HG02798 (cell line): ENCODE measurements around the gene PTTG1.
A peak's percentile ranks its signal among the peaks of the same experiment; 100 is the strongest.

Experiments used
- ATAC-seq: cut with Tn5 transposase; IDR thresholded peaks from one replicate; pipeline ENCODE4 v1.9.1; 2021; ENCODE audit warnings: mild to moderate bottlenecking; ENCODE audit not compliant: unreplicated experiment, poor library complexity

Gene PTTG1

DNA sequence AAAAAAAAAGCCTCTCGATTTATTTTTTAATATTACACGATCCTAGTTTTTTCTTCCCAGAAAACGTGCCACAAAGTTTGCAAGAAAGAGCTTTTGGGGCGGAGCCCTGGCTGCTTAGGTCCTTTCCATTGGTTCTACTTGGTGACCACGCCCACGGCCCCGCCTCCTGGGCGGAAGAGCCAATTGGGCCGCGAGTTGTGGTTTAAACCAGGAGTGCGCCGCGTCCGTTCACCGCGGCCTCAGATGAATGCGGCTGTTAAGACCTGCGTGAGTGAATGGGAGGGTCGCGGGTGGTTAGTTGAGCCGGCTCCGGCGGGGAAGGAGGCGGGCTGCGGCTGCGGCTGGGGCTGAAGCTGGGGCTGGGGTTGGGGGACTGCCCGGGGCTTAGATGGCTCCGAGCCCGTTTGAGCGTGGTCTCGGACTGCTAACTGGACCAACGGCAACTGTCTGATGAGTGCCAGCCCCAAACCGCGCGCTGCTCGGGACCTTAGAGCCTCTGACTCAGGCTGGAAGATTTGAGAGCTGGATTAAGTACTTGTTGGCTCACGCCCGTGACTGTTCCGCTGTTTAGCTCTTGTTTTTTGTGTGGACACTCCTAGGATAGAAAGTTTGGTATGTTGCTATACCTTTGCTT, at the start of gene PTTG1:
PTTG1 (plus strand) TSS at position 231 of the 634 bp plus-strand sequence. CDS start 458 bp downstream, outside the sequence.
- peak; percentile 74 for ATAC-seq

DNA sequence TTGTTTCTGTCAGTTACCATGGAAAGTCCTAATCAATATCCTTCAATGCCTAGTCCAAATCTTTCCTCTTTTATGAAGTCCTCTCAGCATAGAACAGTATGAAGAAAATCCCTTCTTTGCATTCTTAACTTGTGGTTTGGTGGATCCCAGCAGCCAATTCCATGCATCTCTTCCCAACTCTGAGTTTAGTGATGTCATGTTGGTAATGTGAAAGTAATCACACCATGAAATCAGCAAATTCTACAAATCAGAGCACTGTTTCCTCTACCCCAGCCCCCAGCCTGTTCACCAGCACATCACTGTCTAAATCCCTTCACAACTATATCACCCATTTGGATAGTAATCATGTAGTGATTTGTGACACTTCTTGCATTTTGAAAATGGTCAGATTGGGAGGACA, 46.5 kb upstream of the PTTG1 start:
- ATAC-seq = no peak

DNA sequence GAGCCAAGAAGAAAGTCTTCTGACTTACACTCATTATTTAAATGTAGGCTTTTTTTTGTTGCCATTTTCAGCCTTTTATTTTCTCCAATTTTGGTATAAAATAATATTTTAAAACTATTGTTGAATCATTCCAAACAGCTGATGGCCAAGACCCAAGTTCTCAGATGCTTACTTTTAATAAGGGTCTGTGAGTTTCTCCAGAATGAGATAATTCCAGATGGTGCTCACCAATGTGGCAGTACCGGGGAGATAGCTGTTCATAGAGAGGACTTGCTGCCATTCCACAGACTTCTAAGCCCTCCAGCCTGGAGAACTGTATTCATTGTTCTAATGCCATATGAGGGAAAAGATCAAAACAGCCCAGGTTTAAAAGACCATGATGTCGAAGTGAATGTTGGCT, 46.0 kb upstream of the PTTG1 start:
- ATAC-seq = no peak

DNA sequence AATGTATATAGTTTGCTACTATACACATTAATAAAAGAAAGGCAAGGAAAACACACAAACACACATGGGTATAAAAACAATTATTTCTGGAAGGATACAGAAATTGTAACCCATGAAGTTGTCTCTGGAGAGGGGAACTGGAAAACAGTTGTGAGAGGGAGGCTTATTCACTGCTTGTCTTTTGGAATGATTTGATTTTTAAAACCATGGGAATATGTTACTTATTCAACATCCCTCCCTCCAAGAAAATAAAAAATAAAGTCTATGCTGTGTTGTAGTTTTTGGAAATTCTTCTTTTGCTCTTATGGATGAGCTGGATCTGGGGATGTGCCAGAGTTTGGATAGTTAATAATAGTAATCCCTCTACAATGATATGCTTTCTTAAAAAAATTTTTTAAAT, 45.2 kb upstream of the PTTG1 start:
- no peak for ATAC-seq

DNA sequence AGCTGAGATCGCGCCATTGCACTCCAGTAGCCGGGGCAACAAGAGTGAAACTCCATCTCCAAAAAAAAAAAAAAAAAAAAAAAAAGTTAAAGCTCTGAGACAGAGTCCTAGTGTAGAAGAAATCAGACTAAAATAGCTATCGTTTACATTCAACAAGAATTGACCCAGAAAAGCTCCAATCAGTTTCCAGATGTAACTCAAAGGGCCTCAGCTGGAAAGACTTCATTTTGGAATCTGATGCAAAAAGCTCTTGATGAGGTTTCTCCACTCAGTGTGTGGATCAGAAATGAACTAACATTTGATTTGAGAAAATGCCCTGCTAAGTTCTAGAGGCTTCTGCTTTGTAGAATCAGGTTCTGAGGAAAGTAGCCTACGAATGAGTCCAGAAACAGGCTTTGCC, 44.0 kb upstream of the PTTG1 start:
- ATAC-seq = no peak

DNA sequence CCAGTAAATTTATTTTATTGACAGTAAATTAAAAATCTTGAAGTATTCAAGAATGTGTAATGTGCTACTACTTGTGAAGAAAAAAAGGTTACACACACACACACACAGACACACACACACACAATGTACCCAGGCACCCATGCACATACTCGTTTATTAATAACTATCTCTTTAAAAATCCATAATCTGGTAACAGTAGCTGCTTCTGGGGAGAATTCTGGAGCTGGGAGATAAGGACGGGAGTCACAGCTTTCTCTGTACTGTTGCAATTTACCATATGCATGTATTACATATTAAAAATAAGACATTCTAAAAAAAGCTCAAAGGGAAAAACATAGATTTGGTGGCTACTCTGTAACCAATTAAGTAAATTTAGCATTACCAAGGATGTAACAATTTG, 43.3 kb upstream of the PTTG1 start:
- ATAC-seq = no peak

DNA sequence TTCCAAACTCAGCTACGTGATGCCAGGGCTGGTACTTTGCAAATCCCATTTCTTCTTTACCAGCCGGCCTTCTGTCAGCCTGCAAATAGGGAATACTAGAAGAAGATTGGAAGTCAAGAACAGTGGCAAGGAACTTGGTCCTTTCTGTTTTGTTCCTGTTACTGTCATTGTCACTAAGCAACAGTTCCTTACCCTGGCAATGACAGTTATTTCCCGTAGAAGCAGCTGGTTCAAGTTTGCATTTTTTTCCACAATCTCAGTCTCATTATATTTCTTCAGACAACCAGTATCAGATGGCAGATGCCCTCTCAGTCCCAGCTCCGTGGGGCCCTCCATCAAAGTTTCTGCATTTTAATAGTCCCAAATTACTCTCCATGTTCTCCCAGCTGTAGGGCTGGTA, 42.1 kb upstream of the PTTG1 start:
- ATAC-seq = no peak

DNA sequence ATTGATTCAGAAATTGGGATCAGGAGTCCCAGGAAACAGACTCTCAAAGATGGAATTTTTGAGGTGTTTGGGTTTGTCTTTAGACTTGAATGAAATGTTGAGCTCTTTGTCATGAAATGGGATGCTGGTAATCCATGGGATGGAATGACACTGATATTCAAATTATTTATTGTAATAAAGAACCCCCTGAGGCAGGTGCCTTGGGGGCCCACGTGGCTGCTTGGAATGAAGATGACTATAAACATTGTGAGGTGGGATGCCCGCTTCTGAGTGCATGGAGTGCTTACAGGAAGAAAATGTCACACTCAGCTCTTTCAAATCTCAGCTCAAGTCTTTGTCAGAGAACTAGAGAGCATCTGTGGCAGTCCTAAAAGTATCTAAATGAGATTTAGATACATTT, 41.6 kb upstream of the PTTG1 start:
- no peak for ATAC-seq

DNA sequence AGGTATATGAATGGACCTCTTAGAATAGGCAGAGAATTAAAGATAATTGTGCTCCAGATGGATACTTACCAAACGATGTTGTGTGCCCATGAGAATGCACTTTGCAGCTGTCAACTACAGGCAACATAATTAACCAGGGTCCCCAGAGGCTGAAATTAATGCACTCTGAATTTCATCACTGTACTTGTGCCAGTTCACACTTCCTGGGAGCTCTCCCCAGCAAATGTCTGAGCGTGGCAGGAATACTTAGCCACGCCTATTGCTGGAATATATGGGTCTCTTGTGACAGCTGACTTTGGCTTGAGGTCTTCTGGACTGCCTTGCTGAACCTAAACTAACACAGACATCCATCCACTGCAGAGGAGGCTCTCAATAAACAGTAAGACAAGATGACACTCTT, 39.3 kb upstream of the PTTG1 start:
- ATAC-seq = no peak

DNA sequence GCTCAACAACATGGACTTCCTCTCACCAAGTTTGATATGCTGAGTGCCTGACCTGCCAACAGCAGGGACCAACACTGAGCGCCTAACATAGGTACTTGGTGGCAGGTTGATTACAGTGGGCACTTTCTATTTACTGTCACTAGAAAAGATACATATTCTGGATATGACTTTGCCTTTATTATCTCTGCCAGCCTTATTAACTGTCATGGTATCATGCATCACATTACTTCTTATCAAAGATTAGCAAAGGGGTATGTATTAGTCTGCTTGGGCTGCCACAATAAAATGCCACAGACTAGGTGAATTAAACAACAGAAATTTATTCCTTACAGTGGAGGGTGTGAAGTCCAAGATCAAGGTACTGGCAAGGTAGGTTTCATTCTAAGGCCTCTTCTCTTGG, 37.0 kb upstream of the PTTG1 start:
- ATAC-seq = no peak

DNA sequence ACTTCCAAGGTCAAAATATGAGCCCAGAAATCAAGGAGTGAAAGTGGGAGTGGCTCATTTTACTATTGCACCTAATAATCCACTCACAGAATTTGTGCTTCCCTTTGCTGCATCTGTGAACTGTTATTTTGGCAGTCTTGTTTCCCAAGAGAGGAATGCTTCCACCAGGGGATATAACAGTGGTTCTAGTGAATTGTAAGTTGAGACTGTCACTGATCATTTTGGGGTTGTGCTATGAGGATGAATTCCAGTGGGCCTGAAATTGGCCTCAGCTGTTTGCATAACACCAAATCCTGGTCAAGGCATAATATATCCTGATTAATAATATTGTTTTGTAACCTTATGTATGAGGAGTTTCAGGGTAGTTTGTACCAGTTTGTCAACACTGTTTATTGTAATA, 36.2 kb upstream of the PTTG1 start:
- ATAC-seq = no peak

DNA sequence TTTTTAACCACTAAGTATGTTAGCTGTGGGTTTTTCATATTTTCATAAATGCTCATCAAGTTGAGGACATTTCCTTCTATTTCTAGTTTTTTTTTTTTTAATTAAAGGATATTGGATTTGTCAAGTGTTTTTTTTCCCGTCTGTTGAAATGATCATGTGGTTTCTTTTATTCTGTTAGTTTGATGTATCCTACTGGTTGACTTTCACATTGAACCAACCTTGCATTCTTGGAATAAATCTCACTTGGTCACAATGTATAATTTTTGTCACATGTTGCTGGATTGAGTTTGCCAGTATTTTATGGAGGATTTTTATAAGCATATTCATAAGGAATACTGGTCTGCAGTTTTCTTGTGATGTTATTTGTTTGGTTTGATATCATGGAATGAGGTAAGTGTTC, 34.2 kb upstream of the PTTG1 start:
- no peak for ATAC-seq

DNA sequence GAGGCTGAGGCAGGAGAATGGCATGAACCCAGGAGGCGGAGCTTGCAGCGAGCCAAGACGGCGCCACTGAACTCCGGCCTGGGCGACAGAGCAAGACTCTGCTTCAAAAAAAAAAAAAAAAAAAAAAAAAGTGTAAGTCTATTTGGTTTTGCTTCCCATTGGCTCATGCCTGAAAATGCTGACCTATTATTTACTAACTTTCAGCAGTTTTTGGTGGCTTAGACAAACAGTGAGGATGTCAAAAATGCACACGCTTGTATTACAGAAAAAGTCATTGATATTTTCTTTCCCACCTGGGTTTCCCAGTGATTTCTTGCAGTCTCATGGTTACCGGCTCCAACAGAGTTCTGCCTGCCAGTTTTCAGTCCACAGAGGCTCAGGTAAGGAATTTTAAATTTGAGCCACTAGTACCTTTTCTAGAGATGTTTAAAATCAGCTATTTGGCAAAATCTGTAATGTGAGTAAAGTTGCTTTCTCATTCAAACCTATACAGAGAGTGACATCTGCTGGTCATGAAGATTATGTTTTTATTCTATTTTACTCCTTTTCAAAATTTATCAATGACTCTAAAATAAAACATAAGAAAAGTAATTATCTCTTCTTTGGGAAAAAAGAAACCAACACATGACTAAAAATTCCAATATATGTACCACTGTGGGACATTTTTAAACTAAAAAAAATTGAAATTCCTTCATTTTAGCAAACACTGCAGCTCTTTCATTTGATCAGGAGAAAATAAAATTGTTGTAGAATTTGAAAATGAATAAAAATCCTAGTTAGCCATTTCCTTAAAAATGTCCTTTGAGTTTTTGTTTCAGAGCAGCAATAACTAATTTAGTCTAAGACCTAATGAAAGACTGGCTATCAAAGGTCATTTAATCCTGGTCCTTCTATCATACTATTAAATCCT, 30.6 kb upstream of the PTTG1 start:
- no peak for ATAC-seq

DNA sequence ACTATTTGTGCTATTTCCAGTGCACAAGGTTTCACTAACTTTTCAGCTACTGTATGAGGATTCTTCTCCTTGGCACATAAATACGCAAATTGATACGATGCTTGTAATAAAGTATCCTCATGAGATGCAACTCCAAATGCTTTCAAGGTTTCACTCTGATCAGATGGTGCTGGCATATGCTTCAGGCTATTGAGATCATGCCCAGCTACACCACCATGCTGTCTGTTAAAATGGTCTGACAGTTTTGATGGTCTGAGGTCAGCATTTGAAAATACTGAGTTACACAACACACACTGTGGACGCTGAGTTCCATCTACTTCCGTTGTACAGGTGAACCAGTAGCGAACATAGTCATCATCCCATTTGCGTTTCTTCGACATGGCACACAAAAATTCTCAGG, 26.5 kb upstream of the PTTG1 start:
- ATAC-seq = no peak

DNA sequence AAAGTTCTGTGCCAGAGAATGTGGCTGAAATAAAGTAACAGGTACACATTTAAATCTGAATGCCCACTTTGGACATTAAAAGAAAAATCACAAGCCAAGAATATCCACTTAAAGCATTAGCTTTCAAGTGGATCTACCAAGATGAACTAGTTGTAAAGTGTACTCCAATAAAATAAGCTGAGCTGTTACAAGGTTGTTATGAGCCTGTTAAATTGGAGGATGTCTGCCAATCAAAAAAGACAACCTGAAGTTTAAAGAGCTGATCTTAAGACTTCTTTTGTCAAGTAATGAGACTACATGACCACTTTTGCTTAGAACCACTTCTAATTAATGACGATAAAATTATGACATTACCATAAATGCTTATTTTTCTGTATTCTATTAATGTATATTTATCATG, 24.2 kb upstream of the PTTG1 start:
- ATAC-seq = no peak

DNA sequence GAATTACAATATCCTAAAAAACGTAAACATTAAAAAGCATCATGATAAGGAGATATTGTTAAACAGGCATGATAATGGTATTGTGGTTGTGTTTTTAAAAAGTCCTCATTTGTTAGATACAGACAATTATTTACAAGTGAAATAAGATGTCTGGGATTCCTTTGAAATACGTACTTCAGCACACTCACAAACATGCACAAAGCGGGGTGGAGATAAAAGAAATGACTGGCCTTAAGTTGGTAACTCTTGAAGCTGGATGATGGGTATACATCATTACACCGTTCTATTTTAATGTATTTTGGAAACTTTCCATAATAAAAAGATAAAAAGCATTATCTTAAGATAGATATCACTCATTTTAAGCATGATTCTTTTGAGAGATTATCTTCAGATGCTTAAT, 22.8 kb upstream of the PTTG1 start:
- ATAC-seq = no peak

DNA sequence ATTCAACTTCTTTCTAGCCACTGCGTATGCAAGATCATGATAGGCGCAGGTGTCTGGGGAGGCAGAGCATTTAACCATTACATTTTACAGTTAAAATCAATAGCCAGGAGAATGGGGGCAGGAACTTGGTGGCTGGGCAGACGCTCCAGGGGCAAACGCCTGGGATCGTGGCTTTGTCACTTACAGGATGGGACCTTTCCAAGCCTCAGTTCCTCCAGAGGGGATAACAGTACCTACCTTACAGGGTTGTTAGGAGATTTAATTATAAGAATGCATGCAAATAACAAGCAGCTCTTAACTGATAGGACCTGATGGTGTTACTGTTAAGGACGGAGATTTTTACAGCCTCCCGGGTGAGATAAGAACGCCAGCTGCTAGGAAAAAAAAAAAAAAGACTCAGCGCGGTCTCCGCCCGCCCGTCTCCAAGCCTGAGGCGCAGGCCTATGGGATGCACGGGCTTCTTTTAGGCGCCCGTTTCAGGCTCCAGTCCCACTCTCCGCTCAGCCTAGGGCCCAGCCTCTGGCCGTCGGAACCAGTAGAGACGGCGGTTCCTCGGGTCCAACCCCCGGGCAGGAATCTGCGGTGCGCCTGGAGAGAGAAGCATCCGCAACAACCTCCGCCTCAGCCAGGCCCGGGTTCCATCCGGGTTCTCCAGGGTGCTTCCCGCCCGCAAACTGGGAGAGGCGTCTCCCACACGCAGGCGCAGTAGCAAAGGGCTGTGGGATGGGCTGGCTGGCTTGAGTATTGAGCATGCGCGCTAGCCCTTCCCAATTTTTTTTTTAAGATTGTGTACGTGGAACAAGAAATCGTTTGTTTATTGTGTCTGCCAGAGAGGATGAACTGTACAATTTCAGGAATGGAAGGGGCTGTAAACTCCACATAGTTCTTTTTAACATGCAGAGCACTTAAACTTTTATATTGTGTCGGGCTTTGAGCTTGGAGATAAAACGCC, 22.0 kb upstream of the PTTG1 start, which contains the start of gene FAM200C:
FAM200C (minus strand) TSS at position 653 of the 952 bp plus-strand sequence. CDS start 4,564 bp downstream, outside the sequence.
- ATAC-seq = peak; percentile 89

DNA sequence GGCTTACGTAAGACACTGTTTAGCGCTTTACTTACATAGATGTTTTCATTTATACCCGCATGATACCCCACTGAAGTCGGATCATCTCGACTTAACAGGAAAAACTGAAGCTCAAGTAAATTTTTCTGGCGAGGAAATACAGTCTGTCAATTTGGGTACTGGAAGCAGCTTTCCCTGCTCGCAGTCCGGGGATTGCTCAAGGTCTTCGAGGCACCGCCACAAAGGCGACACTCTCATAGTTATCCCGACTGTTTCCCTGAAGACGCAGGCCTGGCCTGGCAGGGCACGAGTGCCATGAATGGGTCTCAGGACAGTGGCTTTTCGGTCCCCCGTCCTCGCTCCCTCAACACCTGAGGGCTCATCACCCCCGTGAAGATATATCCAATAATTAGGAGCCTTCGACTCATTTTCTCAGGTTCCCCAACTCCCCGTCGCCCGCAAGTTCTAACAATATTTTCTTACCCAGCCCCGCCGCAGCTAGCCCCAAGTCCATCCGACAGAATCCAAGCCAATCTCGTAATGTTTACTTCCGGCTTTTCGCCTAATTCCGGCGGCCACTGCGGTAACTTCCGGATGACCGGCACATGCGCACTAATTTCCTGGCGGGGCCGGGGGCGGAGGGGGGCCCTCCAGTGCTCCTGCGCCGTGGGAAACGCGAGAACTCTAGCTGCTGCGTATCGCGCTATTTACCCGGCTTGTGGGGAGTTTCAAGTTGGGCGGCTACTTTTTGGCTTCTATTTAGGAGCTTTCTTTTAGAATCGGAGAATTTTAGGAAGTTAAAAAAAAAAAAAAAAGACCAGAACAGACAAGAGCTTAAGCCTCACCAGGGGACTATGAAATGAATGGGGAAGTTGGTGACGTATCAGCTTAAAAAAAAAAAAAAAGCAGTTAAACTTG, 2.8 kb upstream of the PTTG1 start, which contains the start of gene SLU7:
SLU7 (minus strand) TSS at position 521 of the 897 bp plus-strand sequence. CDS start 3,787 bp downstream, outside the sequence.
- peak; percentile 71 for ATAC-seq
